K562 (cell line): ENCODE data around the gene CPA3. TPM values are rescaled to one million over a fixed set of nuclear protein-coding genes. Genes with fewer than 3 reads are reported as not detected.

Source experiments
- ATAC-seq: fragments of 200-7000 bp; cut with Tn5 transposase; 3 replicates; pipeline ENCODE4 v1.9.1; 2020; ENCODE audit warnings: moderate library complexity
- BruUV-seq: library from RNA; stranded (reverse); fragments of 400-500 nt; replicated peaks from 2 replicates; lab custom pipeline; 2021; lab: Mats Ljungman, UMichigan
- CTCF ChIA-PET: fragments of 300-600 bp; formaldehyde crosslinking; extraction: SDS; loops from one replicate; lab custom pipeline; 2021; ENCODE audit warnings: low intra/inter-chr PET ratio; lab: Yijun Ruan, JAX
- POLR2A ChIA-PET: fragments of 300-600, 350-650 bp; sonication (Branson Sonifier 250); formaldehyde crosslinking; extraction: SDS; loops from one replicate; lab custom pipeline; 2021; ENCODE audit warnings: antibody characterized with exemption, inconsistent platforms; lab: Yijun Ruan, JAX
- DNase-seq, 4 experiments: peaks; one replicate each; pipeline versions ENCODE4 v3.0.0 to v3.0.0-alpha.2; 2011 to 2018; ENCODE audit warnings: low spot score in 3 of 4, mixed read lengths in 3 of 4; ENCODE audit errors: extremely low read depth in 1 of 4
- FAIRE-seq: peaks from 2 replicates; lab custom pipeline; 2011; peaks lifted over from hg19 to GRCh38; lab: Jason Lieb, UNC
- H2AFZ ChIP-seq: 2 replicates; pipeline ENCODE4 v1.6.0; 2011; ENCODE audit warnings: low read depth, low read length, control low read depth, inconsistent platforms
- H3K27ac ChIP-seq: fragments of 200-600 bp; 3 replicates; pipeline ENCODE4 v1.8.0; 2011; ENCODE audit warnings: low read depth, mild to moderate bottlenecking, control low read depth, inconsistent platforms, low read length, moderate library complexity, mixed read lengths; ENCODE audit errors: extremely low read depth
- H3K27me3 ChIP-seq, 2 experiments: fragments of 300-600 bp in 1 of 2; 2 replicates in 1 of 2; 3 replicates in 1 of 2; pipeline versions ENCODE4 v1.6.0 to v1.8.0; 2011; ENCODE audit warnings: inconsistent platforms in 2 of 2, low read length in 2 of 2, mild to moderate bottlenecking in 1 of 2, mixed read lengths in 1 of 2, moderate library complexity in 1 of 2; ENCODE audit not compliant: control insufficient read depth in 2 of 2, insufficient read depth in 2 of 2
- H3K36me3 ChIP-seq: fragments of 300-600 bp; 3 replicates; pipeline ENCODE4 v1.8.0; 2011; ENCODE audit warnings: mild to moderate bottlenecking, low read length, inconsistent platforms; ENCODE audit not compliant: control insufficient read depth, insufficient read depth
- H3K4me1 ChIP-seq, 2 experiments: fragments of 200-600 bp in 1 of 2; replicated peaks in 1 of 2; 2 replicates in 1 of 2; 3 replicates in 1 of 2; pipeline versions ENCODE4 v1.5.1 to v1.8.0; 2011; ENCODE audit warnings: inconsistent platforms in 2 of 2, low read length in 2 of 2, mild to moderate bottlenecking in 1 of 2, mixed read lengths in 1 of 2, moderate library complexity in 1 of 2; ENCODE audit not compliant: control insufficient read depth in 2 of 2, insufficient read depth in 2 of 2
- H3K4me2 ChIP-seq: 2 replicates; pipeline ENCODE4 v1.6.1; 2011; ENCODE audit warnings: low read length, control low read depth, inconsistent platforms, mixed read lengths; ENCODE audit not compliant: insufficient read depth
- H3K4me3 ChIP-seq: fragments of 200-600 bp; sonication (generic), shearing (Covaris generic); 2 replicates; pipeline ENCODE4 v1.5.1; 2016; ENCODE audit warnings: control low read depth, inconsistent platforms
- H3K79me2 ChIP-seq: fragments of 200-600 bp; 3 replicates; pipeline ENCODE4 v1.8.0; 2011; ENCODE audit warnings: low read length, inconsistent platforms; ENCODE audit not compliant: control insufficient read depth, insufficient read depth
- H3K9ac ChIP-seq, 2 experiments: 2 replicates each; pipeline versions ENCODE4 v1.6.0 to v1.6.1; 2011; ENCODE audit warnings: low read depth in 2 of 2, low read length in 2 of 2, control low read depth in 1 of 2, inconsistent platforms in 1 of 2, mild to moderate bottlenecking in 1 of 2, mixed read lengths in 1 of 2; ENCODE audit not compliant: insufficient read depth in 1 of 2
- H3K9me1 ChIP-seq: one replicate; pipeline ENCODE4 v1.6.0; 2011; ENCODE audit warnings: inconsistent platforms, mild to moderate bottlenecking, low read length, moderate library complexity; ENCODE audit not compliant: control insufficient read depth, insufficient read depth
- H3K9me3 ChIP-seq: replicated peaks from 2 replicates; pipeline ENCODE4 v1.5.1; 2011; ENCODE audit warnings: low read depth, low read length, inconsistent platforms; ENCODE audit not compliant: control insufficient read depth, insufficient read depth
- H4K20me1 ChIP-seq: replicated peaks from 2 replicates; pipeline ENCODE4 v1.6.1; 2011; ENCODE audit warnings: low read length, inconsistent platforms, mixed read lengths; ENCODE audit not compliant: control insufficient read depth, insufficient read depth
- SNRNP70 ChIP-seq: fragments of 200-400 bp; formaldehyde crosslinking; optimal IDR thresholded peaks from 2 replicates; pipeline ENCODE3; 2017; ENCODE audit warnings: low read depth, low read length
- TCF7 ChIP-seq: sonication (generic); IDR thresholded peaks from 2 replicates; pipeline ENCODE4 v1.6.1; 2016; ENCODE audit warnings: antibody characterized with exemption, borderline replicate concordance
- WGBS: fragments of 100-300 bp; shearing (Covaris generic); methylation state at CpG from one replicate; pipeline ENCODE4 v1.1.6; 2016; ENCODE audit warnings: low coverage, mixed read lengths; ENCODE audit not compliant: insufficient coverage; ENCODE audit errors: missing lambda C conversion rate; 5-methylcytosine and 5-hydroxymethylcytosine counted together
- in situ Hi-C: fragments of 300-500 bp; cut with MboI; formaldehyde crosslinking; loops from 4 replicates; pipeline ENCODE4 v1.15.0; 2018; ENCODE audit warnings: inconsistent platforms, mixed read lengths
- intact Hi-C: fragments of 100-400 bp; cut with micrococcal nuclease; formaldehyde crosslinking; loops from 2 replicates; pipeline ENCODE4 v1.14.2; 2022
- polyA plus RNA-seq, 8 experiments: library from polyadenylated mRNA; depleted of rRNA in 4 of 8; stranded (reverse) in 5 of 8; unstranded in 3 of 8; fragments of >200 nt; fragmentation: Nextera tagmentation in 2 of 8; fragmentation: Illumina TruSeq in 1 of 8; extraction: Ambion mirVana in 2 of 8; extraction: Trizol in 1 of 8; gene quantifications; 2 replicates each; pipeline versions ENCODE4 v1.2.1 to v1.2.3, GENCODE V29; 2011 to 2014; ENCODE audit warnings: inconsistent platforms in 1 of 8, missing spikeins in 1 of 8
- total RNA-seq, 7 experiments: library from RNA; depleted of rRNA in 6 of 7; stranded (reverse); fragments of >200 nt in 6 of 7; fragmentation: Illumina TruSeq in 2 of 7; extraction: Trizol in 2 of 7; gene quantifications; 2 replicates each; pipeline versions ENCODE4 v1.2.1 to v1.2.3, GENCODE V29; 2011 to 2021; ENCODE audit warnings: low replicate concordance in 1 of 7
- TF ChIP-seq, protein P1 (sequence below): fragments of 250-450 bp; sonication (Bioruptor Pico); IDR thresholded peaks from 2 replicates; pipeline ENCODE4 v1.8.0; 2022; ENCODE audit warnings: inconsistent platforms, mild to moderate bottlenecking, moderate library complexity, borderline replicate concordance
- TF ChIP-seq, protein P2 (sequence below): sonication (generic); formaldehyde crosslinking; IDR thresholded peaks from 2 replicates; pipeline ENCODE4 v1.8.0; 2022; ENCODE audit warnings: missing genetic modification reagents, mild to moderate bottlenecking, moderate library complexity, borderline replicate concordance

The CPA3 gene
- total and polyA plus RNA-seq, 9 of the 15 experiments (the other 6 are each of a cell fraction or from before 2014, with no cell fraction given): not detected

GRCh38 chr3:148901987-148902791 lies 37.1 kb downstream of the CPA3 start:
- Histone ChIP-seq H3K36me3 (no peaks in the 10 kb centered on the region), H3K9me3 (no peaks in the 10 kb centered on the region), H3K9ac (no peak overlapping the region), H3K27me3 (no peaks in the 10 kb centered on the region), H3K27ac (no peak overlapping the region), H4K20me1 (no peaks in the 10 kb centered on the region), H3K4me3 (no peak overlapping the region), H3K4me1 (no peaks in the 10 kb centered on the region), H3K9me1 (no peaks in the 10 kb centered on the region), H3K79me2 (no peaks in the 10 kb centered on the region), H3K4me2 (no peak overlapping the region), H2AFZ (no peak overlapping the region)
- FAIRE-seq (no peak), ATAC-seq (no peak), DNase-seq (no peak)
- ChIA-PET CTCF (no interaction called here), POLR2A (interaction anchor here (0.7 kb wide), 1 partner anchor 758 kb away, joined by 4 read pairs; no protein-coding TSS in a partner anchor)
- intact Hi-C loops (no loop called here), in situ Hi-C loops (no loop called here)
- TF ChIP-seq, protein P1, sequence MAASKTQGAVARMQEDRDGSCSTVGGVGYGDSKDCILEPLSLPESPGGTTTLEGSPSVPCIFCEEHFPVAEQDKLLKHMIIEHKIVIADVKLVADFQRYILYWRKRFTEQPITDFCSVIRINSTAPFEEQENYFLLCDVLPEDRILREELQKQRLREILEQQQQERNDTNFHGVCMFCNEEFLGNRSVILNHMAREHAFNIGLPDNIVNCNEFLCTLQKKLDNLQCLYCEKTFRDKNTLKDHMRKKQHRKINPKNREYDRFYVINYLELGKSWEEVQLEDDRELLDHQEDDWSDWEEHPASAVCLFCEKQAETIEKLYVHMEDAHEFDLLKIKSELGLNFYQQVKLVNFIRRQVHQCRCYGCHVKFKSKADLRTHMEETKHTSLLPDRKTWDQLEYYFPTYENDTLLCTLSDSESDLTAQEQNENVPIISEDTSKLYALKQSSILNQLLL (CRISPR knock-in tag): no peak
- TF ChIP-seq, protein P2, sequence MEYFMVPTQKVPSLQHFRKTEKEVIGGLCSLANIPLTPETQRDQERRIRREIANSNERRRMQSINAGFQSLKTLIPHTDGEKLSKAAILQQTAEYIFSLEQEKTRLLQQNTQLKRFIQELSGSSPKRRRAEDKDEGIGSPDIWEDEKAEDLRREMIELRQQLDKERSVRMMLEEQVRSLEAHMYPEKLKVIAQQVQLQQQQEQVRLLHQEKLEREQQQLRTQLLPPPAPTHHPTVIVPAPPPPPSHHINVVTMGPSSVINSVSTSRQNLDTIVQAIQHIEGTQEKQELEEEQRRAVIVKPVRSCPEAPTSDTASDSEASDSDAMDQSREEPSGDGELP (CRISPR knock-in tag): no peak
- TF ChIP-seq TCF7 (no peak), SNRNP70 (no peak)
- no TSS peak for BruUV-seq
- WGBS: 0% methylated on average over 4 of the region's 4 CpGs
